Jurkat, Clone E6-1 (cell line): ENCODE results near the gene PTPRN2.

Experiments used
- DNase-seq: peaks from one replicate; pipeline ENCODE4 v3.0.0-alpha.2; 2011; ENCODE audit warnings: low read depth, low spot score
- H3K4me3 ChIP-seq: 2 replicates; pipeline ENCODE4 v1.5.1; 2011; ENCODE audit warnings: mild to moderate bottlenecking, low read length, control low read depth, moderate library complexity

PTPRN2 gene

GRCh38 chr7:157550300-157551275, 1037.0 kb downstream of the PTPRN2 start:
- no peak overlapping the region for H3K4me3 ChIP-seq
- DNase-seq, result no peak

GRCh38 chr7:157549612-157550299, 1037.9 kb downstream of the PTPRN2 start:
- DNase-seq, result no peak

GRCh38 chr7:157548691-157549303, 1038.8 kb downstream of the PTPRN2 start:
- DNase-seq, result no peak

More at GRCh38 chr7:157549612-157550299, 1037.9 kb downstream of the PTPRN2 start:
- no peak overlapping the region for H3K4me3 ChIP-seq

GRCh38 chr7:157547611-157548010, 1040.0 kb downstream of the PTPRN2 start:
- no peak for DNase-seq
- no peak overlapping the region for H3K4me3 ChIP-seq

More at GRCh38 chr7:157548691-157549303, 1038.8 kb downstream of the PTPRN2 start:
- no peak overlapping the region for H3K4me3 ChIP-seq

GRCh38 chr7:157547102-157547501, 1040.5 kb downstream of the PTPRN2 start:
- no peak overlapping the region for H3K4me3 ChIP-seq
- no peak for DNase-seq

- no peak for DNase-seq
These were observed 1042.0 kb downstream of the PTPRN2 start for GRCh38 chr7:157545681-157546060.

GRCh38 chr7:157544980-157545680, 1042.5 kb downstream of the PTPRN2 start:
- H3K4me3 ChIP-seq, result no peak overlapping the region
- no peak for DNase-seq

More at GRCh38 chr7:157545681-157546060, 1042.0 kb downstream of the PTPRN2 start:
- H3K4me3 ChIP-seq, result no peak overlapping the region

GRCh38 chr7:157544226-157544625, 1043.4 kb downstream of the PTPRN2 start:
- no peak overlapping the region for H3K4me3 ChIP-seq
- DNase-seq, result no peak

GRCh38 chr7:157543791-157544190, 1043.8 kb downstream of the PTPRN2 start:
- no peak for DNase-seq
- H3K4me3 ChIP-seq, result no peak overlapping the region

GRCh38 chr7:157543276-157543675, 1044.3 kb downstream of the PTPRN2 start:
- DNase-seq, result no peak
- H3K4me3 ChIP-seq, result no peak overlapping the region

GRCh38 chr7:157542068-157543021, 1045.3 kb downstream of the PTPRN2 start:
- no peak overlapping the region for H3K4me3 ChIP-seq
- no peak for DNase-seq

- H3K4me3 ChIP-seq, result no peak overlapping the region
- no peak for DNase-seq
These were observed 1046.1 kb downstream of the PTPRN2 start for GRCh38 chr7:157541295-157542067.

GRCh38 chr7:157540606-157541294, 1046.9 kb downstream of the PTPRN2 start:
- no peak overlapping the region for H3K4me3 ChIP-seq
- no peak for DNase-seq

GRCh38 chr7:157540020-157540419, 1047.6 kb downstream of the PTPRN2 start:
- DNase-seq, result no peak
- no peak overlapping the region for H3K4me3 ChIP-seq

GRCh38 chr7:157539521-157539920, 1048.1 kb downstream of the PTPRN2 start:
- no peak for DNase-seq

GRCh38 chr7:157538735-157539134, 1048.9 kb downstream of the PTPRN2 start:
- DNase-seq, result no peak
- H3K4me3 ChIP-seq, result no peak overlapping the region

More at GRCh38 chr7:157539521-157539920, 1048.1 kb downstream of the PTPRN2 start:
- H3K4me3 ChIP-seq, result no peak overlapping the region

- no peak for DNase-seq
- H3K4me3 ChIP-seq, result no peak overlapping the region
These were observed 1049.3 kb downstream of the PTPRN2 start for GRCh38 chr7:157538321-157538720.
